GM21737 (cell line): ENCODE measurements around the gene TRNP1.

Experiments
- ATAC-seq: cut with Tn5 transposase; IDR thresholded peaks from one replicate; pipeline ENCODE4 v1.9.1; 2021; ENCODE audit warnings: mild to moderate bottlenecking, moderate library complexity; ENCODE audit not compliant: unreplicated experiment

TRNP1 gene

DNA sequence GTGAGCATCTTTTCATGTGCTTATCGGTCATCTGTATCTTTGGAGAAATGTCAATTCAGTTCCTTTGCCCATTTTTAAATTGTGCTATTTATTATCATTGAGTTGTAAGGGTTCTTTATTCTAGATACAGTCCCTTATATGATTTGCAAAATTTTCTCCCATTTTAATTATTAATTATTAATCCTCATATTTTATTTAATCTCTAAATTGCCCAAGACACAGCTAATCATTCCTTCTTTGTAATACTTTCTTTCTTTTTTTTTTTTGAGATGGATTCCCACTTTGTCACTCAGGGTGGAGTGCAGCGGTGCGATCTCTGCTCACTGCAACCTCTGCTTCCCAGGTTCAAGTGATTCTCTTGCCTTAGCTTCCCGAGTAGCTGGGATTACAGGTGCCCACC is 32.2 kb downstream of the TRNP1 start:
- no peak for ATAC-seq

DNA sequence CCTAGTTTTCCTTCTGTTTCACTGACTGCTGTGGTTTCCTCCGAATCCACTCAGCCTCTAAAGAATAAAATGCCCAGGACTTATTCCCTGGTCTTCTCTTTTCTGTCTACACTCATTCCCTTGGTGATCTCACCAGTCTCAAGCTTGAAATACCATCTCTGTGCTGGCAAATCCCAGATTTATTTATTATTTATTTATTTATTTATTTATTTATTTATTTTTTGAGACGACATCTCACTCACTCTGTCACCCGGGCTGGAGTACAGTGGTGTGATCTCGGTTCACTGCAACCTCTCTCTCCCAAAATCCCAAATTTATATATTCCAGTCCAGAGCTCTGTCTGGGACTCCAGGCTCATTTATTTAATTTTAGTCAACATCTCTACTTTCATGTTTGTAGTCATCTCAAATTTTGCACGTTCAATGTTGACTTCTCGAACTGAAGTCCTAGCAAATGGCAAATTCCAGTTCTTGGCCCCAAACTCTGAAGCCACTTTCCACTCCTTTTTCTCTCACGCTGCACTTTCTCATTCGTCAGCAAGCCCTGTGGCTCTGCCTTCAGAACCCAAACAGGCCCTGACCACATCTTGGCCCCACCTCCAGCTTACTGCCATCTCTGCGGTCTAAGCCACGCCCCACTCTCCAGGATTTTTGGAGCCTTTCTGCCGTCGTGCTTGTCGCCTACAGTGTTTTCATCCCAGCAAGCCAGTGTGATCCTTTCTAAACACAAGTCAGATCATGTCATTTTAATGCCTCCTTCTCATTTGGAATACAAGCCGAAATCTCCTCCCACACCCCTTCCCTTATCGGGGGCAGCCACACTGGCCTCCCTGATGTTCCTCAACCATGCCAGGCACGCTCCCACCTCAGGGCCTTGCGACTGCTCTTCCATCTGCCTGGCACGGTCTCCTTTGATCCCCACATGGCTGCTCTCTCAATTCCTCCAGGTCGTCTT is 33.4 kb downstream of the TRNP1 start:
- no peak for ATAC-seq

GRCh38 chr1:27027575-27028250 is 34.2 kb downstream of the TRNP1 start:
- no peak for ATAC-seq

- ATAC-seq = no peak
Measured at GRCh38 chr1:27029517-27029916, 36.0 kb downstream of the TRNP1 start.

GRCh38 chr1:27031235-27032118 is 38.0 kb downstream of the TRNP1 start:
- no peak for ATAC-seq

- no peak for ATAC-seq
Measured at GRCh38 chr1:27032119-27032461, 38.6 kb downstream of the TRNP1 start.

- no peak for ATAC-seq
Measured at GRCh38 chr1:27033043-27033746, 39.7 kb downstream of the TRNP1 start.

DNA sequence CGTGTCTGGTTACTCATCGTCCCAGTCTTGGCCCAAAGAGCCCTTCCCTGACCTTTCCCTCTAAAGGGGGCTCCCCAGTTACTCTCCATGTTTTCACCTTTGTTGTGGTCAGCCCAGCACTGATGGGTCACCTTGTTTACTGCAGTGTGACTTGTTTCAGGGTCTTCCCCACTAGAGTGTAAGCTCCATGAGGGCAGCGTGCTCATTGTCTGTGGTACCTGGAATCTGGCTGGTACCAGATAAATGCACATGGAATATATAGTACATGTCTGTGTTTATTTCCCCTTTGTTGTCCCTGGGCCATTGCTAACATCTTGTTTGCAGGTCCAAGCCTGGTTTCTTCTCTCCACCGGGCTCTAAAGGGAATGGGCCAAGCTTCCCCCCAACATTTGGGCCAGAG is 41.9 kb downstream of the TRNP1 start:
- ATAC-seq = no peak

- ATAC-seq = no peak
Measured at GRCh38 chr1:27036718-27037117, 43.2 kb downstream of the TRNP1 start.

DNA sequence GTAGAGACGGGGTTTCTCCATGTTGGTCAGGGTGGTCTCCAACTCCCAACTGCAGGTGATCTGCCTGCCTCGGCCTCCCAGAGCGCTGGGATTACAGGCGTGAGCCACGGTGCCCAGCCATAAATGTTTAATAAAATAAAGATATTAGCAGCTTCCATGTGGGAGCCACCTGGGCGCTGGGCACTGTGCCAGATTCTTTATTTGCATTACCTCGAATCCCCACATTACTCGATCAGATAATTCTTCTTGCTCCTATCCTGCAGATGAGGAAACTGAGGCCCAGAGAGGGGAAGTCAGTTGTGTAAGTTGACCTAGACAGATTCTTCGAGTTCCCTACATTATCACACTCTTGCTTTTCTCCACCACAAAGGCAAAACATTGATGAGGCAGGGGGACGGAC is 44.0 kb downstream of the TRNP1 start:
- ATAC-seq = no peak

DNA sequence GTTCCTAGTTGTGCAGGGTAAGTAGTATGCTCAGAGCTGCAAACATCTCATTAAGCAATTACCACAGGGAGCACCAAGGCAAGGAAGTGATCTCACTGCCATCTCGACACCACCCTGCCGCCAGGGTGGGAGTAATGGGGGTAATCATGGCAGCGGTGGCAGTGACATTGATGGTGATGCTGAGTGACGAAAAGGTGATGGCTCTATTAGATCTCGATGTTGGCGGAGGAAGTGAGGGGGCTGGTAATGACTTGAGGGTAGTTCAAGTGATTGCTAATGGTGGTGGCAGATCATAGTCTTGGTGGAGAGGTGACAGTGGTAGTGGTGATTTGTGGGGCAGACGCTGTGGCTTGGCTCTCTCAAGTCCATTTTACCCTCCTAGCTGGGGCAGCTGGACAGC is 44.5 kb downstream of the TRNP1 start:
- ATAC-seq = no peak

GRCh38 chr1:27042670-27043069 is 49.2 kb downstream of the TRNP1 start:
- no peak for ATAC-seq

- peak; percentile 73 for ATAC-seq
Measured at GRCh38 chr1:27044613-27045151, 51.2 kb downstream of the TRNP1 start.

- no peak for ATAC-seq
Measured at GRCh38 chr1:27045973-27046558, 52.6 kb downstream of the TRNP1 start.

DNA sequence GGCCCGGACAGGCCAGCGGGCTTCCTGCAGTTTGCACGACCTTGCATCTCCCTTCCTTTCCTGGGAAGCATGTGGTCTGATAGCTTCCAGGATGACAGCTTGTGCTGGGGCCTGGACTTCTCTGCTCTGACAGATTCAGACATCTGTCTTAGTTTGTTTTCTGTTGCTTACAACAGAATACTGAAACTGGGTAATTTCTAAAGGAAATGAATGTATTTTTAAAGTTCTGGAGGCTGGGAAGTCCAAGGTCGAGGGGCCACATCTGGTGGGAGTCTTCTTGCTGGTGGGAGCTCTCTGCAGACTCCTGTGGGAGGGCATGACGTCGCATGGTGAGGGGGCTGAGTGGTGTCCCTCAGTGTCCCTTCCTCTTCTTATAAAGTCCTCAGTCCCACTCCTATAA is 54.4 kb downstream of the TRNP1 start:
- ATAC-seq = no peak

DNA sequence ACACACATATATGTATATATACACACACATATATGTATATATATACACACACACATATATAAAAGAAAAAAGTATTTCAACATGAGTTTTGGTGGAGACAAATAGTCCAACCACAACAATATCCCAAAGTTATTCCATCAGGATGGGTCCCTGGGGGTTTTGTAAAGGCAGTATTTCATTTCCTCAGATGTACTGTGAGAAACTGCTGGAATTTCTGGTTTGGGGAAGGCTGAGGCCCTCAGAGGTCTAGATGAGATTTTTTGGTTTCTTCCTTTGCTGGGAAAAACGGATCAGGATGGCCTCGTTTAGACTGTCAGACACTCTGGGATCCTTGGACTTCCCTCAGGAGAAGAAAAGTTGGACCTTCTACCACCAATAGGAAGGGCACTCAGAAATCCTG is 55.6 kb downstream of the TRNP1 start:
- ATAC-seq = no peak

GRCh38 chr1:27049607-27050006 is 56.1 kb downstream of the TRNP1 start:
- ATAC-seq = no peak
